ENCODE results near the gene BANP. TPM values are rescaled to one million over a fixed set of nuclear protein-coding genes. Genes with fewer than 3 reads are reported as not detected.

Gene BANP
- total and polyA plus RNA-seq, 2 donors (not counting 3 experiments of a cell fraction or from before 2014, with no cell fraction given), result 22.4 to 33.8 TPM

DNA sequence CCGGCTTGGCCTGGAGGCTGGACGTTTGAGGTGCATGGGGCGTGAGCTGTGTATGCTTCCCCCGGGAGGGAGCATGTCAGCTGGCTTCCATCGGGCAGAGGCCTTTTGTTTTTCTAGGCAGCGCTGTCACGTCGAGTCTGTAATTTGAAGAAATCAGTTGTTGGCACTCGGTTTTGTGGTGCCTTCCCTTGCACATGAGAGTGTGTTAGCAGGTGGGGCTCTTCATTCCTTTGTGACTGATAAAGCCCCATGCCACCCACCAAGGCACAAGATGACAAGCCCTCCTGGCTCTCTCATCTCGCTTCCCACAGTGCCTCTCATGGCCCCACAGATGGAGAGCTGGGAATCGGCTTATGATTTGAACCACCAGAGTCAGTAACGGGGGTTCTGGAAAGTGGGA, 72.1 kb downstream of the BANP start:
- no peaks in the 10 kb centered on the region for H3K27me3 ChIP-seq (ENCODE audit: control insufficient read depth in 2 of 2, insufficient read depth in 2 of 2, low read length in 2 of 2)
- no peaks in the 10 kb centered on the region for H3K79me2 ChIP-seq (ENCODE audit: control insufficient read depth, insufficient read depth, low read length)
- H3K4me1 ChIP-seq (ENCODE audit: control insufficient read depth, extremely low read depth, insufficient read depth, low read length), result peaks cover 7% of the 10 kb centered on the region
- H3K9me3 ChIP-seq (replicated peaks; ENCODE audit: control insufficient read depth, insufficient read depth, low read length), result no peaks in the 10 kb centered on the region
- dilution Hi-C loops (cut with MboI; ENCODE audit: extremely low pct_ligation_motif_present, low sequenced_read_pairs) (no loop called here), intact Hi-C loops (cut with micrococcal nuclease) (loop anchor here (5.0 to 10.0 kb wide), 2 partner anchors 66 to 411 kb away; no protein-coding TSS in a partner anchor)
- no peak overlapping the region for H3K27ac ChIP-seq (ENCODE audit: insufficient read depth, low read depth, low read length)
- ChIA-PET CTCF (interaction anchor here (0.6 to 1.9 kb wide), 2 partner anchors 255 to 414 kb away, joined by 3 to 5 read pairs; no protein-coding TSS in a partner anchor), POLR2A (interaction anchor here (0.6 kb wide), 1 partner anchor 1902 kb away, joined by 5 read pairs; no protein-coding TSS in a partner anchor)
- H3K4me3 ChIP-seq (replicated peaks in 1 of 3; ENCODE audit: insufficient read depth in 1 of 3, low read depth in 1 of 3, low read length in 3 of 3), result no peak overlapping the region
- FAIRE-seq, result no peak
- no peak overlapping the region for H3K9ac ChIP-seq (replicated peaks; ENCODE audit: extremely low read depth, insufficient read depth, low read length)
- H2AFZ ChIP-seq (ENCODE audit: low read depth, low read length), result no peak overlapping the region
- TF ChIP-seq, protein P1, sequence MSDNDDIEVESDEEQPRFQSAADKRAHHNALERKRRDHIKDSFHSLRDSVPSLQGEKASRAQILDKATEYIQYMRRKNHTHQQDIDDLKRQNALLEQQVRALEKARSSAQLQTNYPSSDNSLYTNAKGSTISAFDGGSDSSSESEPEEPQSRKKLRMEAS (IDR thresholded peaks at IDR 0.05; ENCODE audit: insufficient read depth, insufficient read length), result no peak
- no peak for TF ChIP-seq FOS (IDR thresholded peaks at IDR 0.05; ENCODE audit: borderline replicate concordance, insufficient read depth, low read length)
- no peak for TF ChIP-seq MYC (IDR thresholded peaks at IDR 0.05; ENCODE audit: low read depth, low read length)
- TF ChIP-seq GATA2 (IDR thresholded peaks at IDR 0.05; ENCODE audit: insufficient read depth, insufficient read length, low read depth, low read length), result no peak
- no peak for TF ChIP-seq POLR2A (IDR thresholded peaks at IDR 0.05; ENCODE audit: low read depth, low read length)
- TF ChIP-seq EZH2 (IDR thresholded peaks at IDR 0.05; ENCODE audit: borderline replicate concordance, low read depth, low read length, severe bottlenecking), result no peak
- no peak for TF ChIP-seq JUN (IDR thresholded peaks at IDR 0.05; ENCODE audit: borderline replicate concordance, insufficient read depth, insufficient read length, low read depth)
- TF ChIP-seq, protein P2, sequence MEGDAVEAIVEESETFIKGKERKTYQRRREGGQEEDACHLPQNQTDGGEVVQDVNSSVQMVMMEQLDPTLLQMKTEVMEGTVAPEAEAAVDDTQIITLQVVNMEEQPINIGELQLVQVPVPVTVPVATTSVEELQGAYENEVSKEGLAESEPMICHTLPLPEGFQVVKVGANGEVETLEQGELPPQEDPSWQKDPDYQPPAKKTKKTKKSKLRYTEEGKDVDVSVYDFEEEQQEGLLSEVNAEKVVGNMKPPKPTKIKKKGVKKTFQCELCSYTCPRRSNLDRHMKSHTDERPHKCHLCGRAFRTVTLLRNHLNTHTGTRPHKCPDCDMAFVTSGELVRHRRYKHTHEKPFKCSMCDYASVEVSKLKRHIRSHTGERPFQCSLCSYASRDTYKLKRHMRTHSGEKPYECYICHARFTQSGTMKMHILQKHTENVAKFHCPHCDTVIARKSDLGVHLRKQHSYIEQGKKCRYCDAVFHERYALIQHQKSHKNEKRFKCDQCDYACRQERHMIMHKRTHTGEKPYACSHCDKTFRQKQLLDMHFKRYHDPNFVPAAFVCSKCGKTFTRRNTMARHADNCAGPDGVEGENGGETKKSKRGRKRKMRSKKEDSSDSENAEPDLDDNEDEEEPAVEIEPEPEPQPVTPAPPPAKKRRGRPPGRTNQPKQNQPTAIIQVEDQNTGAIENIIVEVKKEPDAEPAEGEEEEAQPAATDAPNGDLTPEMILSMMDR (IDR thresholded peaks at IDR 0.05; ENCODE audit: extremely low read depth in 1 of 2, insufficient read depth in 1 of 2, low read depth in 1 of 2, low read length in 2 of 2), result no peak
- TF ChIP-seq POLR2AphosphoS5 (IDR thresholded peaks at IDR 0.05; ENCODE audit: insufficient read depth, low read depth, low read length), result no peak
- DNase-seq (ENCODE audit: low read depth, low spot score), result no peak
- no peaks in the 10 kb centered on the region for H3K9me1 ChIP-seq (replicated peaks; ENCODE audit: control insufficient read depth, extremely low read depth, insufficient read depth, low read length)
- no peaks in the 10 kb centered on the region for H3K36me3 ChIP-seq (ENCODE audit: control insufficient read depth in 2 of 2, extremely low read depth in 1 of 2, insufficient read depth in 2 of 2, low read length in 2 of 2)
- no peak overlapping the region for H3K4me2 ChIP-seq (ENCODE audit: insufficient read depth, low read length)
- no peaks in the 10 kb centered on the region for H4K20me1 ChIP-seq (replicated peaks; ENCODE audit: control insufficient read depth, extremely low read depth, insufficient read depth, low read length)
- no TSS peak for BruUV-seq (replicated peaks)

All from endothelial cell of umbilical vein (primary cell).